Aorta (tissue), 5 donors: ENCODE results near the gene UPK3BL2. TPM values are rescaled to one million over a fixed set of nuclear protein-coding genes. Genes with fewer than 3 reads are reported as not detected.
"Not testable (repeated sequence)": the region's sequence is repeated elsewhere in the genome, so short reads cannot be mapped to it uniquely, and the experiment has no call there.

Source experiments
- ATAC-seq: fragments of 200-7000 bp; cut with Tn5 transposase; one replicate; pipeline ENCODE4 v1.9.1; 2022; ENCODE audit warnings: moderate library complexity; ENCODE audit not compliant: low FRiP score
- DNase-seq, 2 donors: peaks; one replicate each; pipeline ENCODE4 v3.0.0-alpha.2; 2020
- H3K27ac ChIP-seq, 2 donors: one replicate each; pipeline ENCODE4 v1.5.1; 2013; ENCODE audit warnings: low read length in 2 of 2, mild to moderate bottlenecking in 2 of 2, moderate library complexity in 2 of 2, control low read depth in 1 of 2, inconsistent platforms in 1 of 2, low read depth in 1 of 2
- H3K27me3 ChIP-seq, 2 donors: one replicate each; pipeline ENCODE4 v1.6.1; 2013; ENCODE audit warnings: control low read depth in 1 of 2, low read length in 1 of 2, mild to moderate bottlenecking in 1 of 2, moderate library complexity in 1 of 2; ENCODE audit not compliant: insufficient read depth in 2 of 2, control insufficient read depth in 1 of 2
- H3K36me3 ChIP-seq, 2 donors: one replicate each; pipeline ENCODE4 v1.6.1; 2013; ENCODE audit warnings: control low read depth in 1 of 2, low read length in 1 of 2, mild to moderate bottlenecking in 1 of 2; ENCODE audit not compliant: insufficient read depth in 2 of 2, control insufficient read depth in 1 of 2
- H3K4me1 ChIP-seq, 2 donors: one replicate each; pipeline ENCODE4 v1.6.1; 2013; ENCODE audit warnings: low read length in 2 of 2, control low read depth in 1 of 2, mild to moderate bottlenecking in 1 of 2, moderate library complexity in 1 of 2; ENCODE audit not compliant: insufficient read depth in 2 of 2, control insufficient read depth in 1 of 2
- H3K4me3 ChIP-seq, 2 donors: one replicate each; pipeline ENCODE4 v1.5.1; 2013; ENCODE audit warnings: low read length in 2 of 2, control low read depth in 1 of 2, mild to moderate bottlenecking in 1 of 2
- H3K9me3 ChIP-seq: one replicate; pipeline ENCODE4 v1.6.1; 2013; ENCODE audit warnings: mild to moderate bottlenecking, low read length; ENCODE audit not compliant: control insufficient read depth
- WGBS, 2 donors: extraction: QIAGEN DNeasy Blood & Tissue Kit; methylation state at CpG; one replicate each; pipeline ENCODE4 v1.1.7; 2013; 5-methylcytosine and 5-hydroxymethylcytosine counted together
- intact Hi-C, 2 donors: fragments of 100-400 bp; cut with DNase I; formaldehyde crosslinking; loops; one replicate each; pipeline versions ENCODE4 v1.14.2 to v1.15.0; 2022
- polyA plus RNA-seq, 2 donors: library from polyadenylated mRNA; stranded (reverse); fragments of 200-250 nt; gene quantifications; one replicate each; pipeline ENCODE4 v1.2.3, GENCODE V29; 2013
- total RNA-seq, 2 donors: library from RNA; stranded (reverse); fragmentation: NEBNext Ultra II Directional; extraction: Animal tissue kit (Norgen Biotek cat#: 25700); gene quantifications; one replicate each; pipeline ENCODE4 v1.2.1, GENCODE V29; 2021
- donor health status: healthy with polysubstance abuse.
- donor health status: Bipolar disorder and iron deficiency.
- donor health status: DM: no; HTN: no; CAD: no.
- donor health status: DM: no; HTN: no; CAD: no.
- donor health status: DM: yes; HTN: yes; CAD: no.

UPK3BL2 gene
- total and polyA plus RNA-seq, 4 donors: 4.0 to 41.7 (median 23.5) TPM

GRCh38 chr7:102490529-102491075, 52.9 kb downstream of the UPK3BL2 start:
- DNase-seq (peak; percentile 44 to 84), ATAC-seq (peak; percentile 15)
- H3K36me3 ChIP-seq, H3K9me3 ChIP-seq, H3K27ac ChIP-seq, H3K4me1 ChIP-seq, H3K4me3 ChIP-seq, H3K27me3 ChIP-seq, intact Hi-C loops: not testable (repeated sequence)
- WGBS, 2 donors: 85 to 92% methylated on average over 2 to 3 of the region's 12 CpGs

Other genes with a start within 250 kb of the UPK3BL2 start
- not detected for gene SPDYE6, start 187.3 kb downstream of the UPK3BL2 start, total RNA-seq
- under 1 TPM in 1 of 2 donors, not detected in 1; 0.31 TPM for gene SPDYE6, start 187.3 kb downstream of the UPK3BL2 start, polyA plus RNA-seq
- 10 to 100 TPM; 19.0 to 26.0 TPM for gene PRKRIP1, start 147.3 kb downstream of the UPK3BL2 start, total RNA-seq
- 10 to 100 TPM; 14.9 to 66.5 TPM for gene PRKRIP1, start 147.3 kb downstream of the UPK3BL2 start, polyA plus RNA-seq
- 10 to 100 TPM; 17.8 to 25.5 TPM for gene ORAI2, start 110.1 kb downstream of the UPK3BL2 start, total RNA-seq
- 1 to 10 TPM; 3.1 to 7.4 TPM for gene ORAI2, start 110.1 kb downstream of the UPK3BL2 start, polyA plus RNA-seq
- 1 to 10 TPM; 6.1 to 8.7 TPM for gene ALKBH4, start 78.8 kb downstream of the UPK3BL2 start, total RNA-seq
- 10 to 100 TPM in 1 of 2 donors, 1 to 10 TPM in 1; 9.1 to 10.2 TPM for gene ALKBH4, start 78.8 kb downstream of the UPK3BL2 start, polyA plus RNA-seq
- 1 to 10 TPM; 8.6 to 9.4 TPM for gene LRWD1, start 78.7 kb downstream of the UPK3BL2 start, total RNA-seq
- 10 to 100 TPM; 13.4 to 16.5 TPM for gene LRWD1, start 78.7 kb downstream of the UPK3BL2 start, polyA plus RNA-seq
- 10 to 100 TPM; 29.6 to 35.9 TPM for gene POLR2J, start 64.8 kb downstream of the UPK3BL2 start, total RNA-seq
- gene POLR2J, start 64.8 kb downstream of the UPK3BL2 start, polyA plus RNA-seq: 10 to 100 TPM; 90.0 to 92.9 TPM
- 10 to 100 TPM; 44.1 to 81.9 TPM for gene RASA4B, start 25.9 kb downstream of the UPK3BL2 start, total RNA-seq
- gene RASA4B, start 25.9 kb downstream of the UPK3BL2 start, polyA plus RNA-seq: 10 to 100 TPM; 14.4 to 50.9 TPM
- gene SPDYE2, start 7.5 kb upstream of the UPK3BL2 start, total RNA-seq: not detected
- gene SPDYE2, start 7.5 kb upstream of the UPK3BL2 start, polyA plus RNA-seq: not detected
- gene POLR2J3, start 28.9 kb upstream of the UPK3BL2 start, total RNA-seq: 10 to 100 TPM; 27.5 to 69.9 TPM
- 10 to 100 TPM; 35.4 to 64.7 TPM for gene POLR2J3, start 28.9 kb upstream of the UPK3BL2 start, polyA plus RNA-seq
- 100 to 1,000 TPM; 133 to 354 TPM for gene RASA4, start 73.1 kb upstream of the UPK3BL2 start, total RNA-seq
- gene RASA4, start 73.1 kb upstream of the UPK3BL2 start, polyA plus RNA-seq: 10 to 100 TPM; 19.2 to 62.0 TPM
- 10 to 100 TPM in 1 of 2 donors, 1 to 10 TPM in 1; 7.5 to 28.4 TPM for gene UPK3BL1, start 99.1 kb upstream of the UPK3BL2 start, total RNA-seq
- gene UPK3BL1, start 99.1 kb upstream of the UPK3BL2 start, polyA plus RNA-seq: 100 to 1,000 TPM in 1 of 2 donors, 10 to 100 TPM in 1; 21.0 to 142 TPM
- gene SPDYE2B, start 106.6 kb upstream of the UPK3BL2 start, total RNA-seq: not detected
- not detected for gene SPDYE2B, start 106.6 kb upstream of the UPK3BL2 start, polyA plus RNA-seq
- 10 to 100 TPM in 1 of 2 donors, 1 to 10 TPM in 1; 10.0 to 22.1 TPM for gene POLR2J2, start 128.0 kb upstream of the UPK3BL2 start, total RNA-seq
- gene POLR2J2, start 128.0 kb upstream of the UPK3BL2 start, polyA plus RNA-seq: 1 to 10 TPM in 1 of 2 donors, not detected in 1; 4.4 TPM
- gene FAM185A, start 205.3 kb upstream of the UPK3BL2 start, total RNA-seq: 10 to 100 TPM in 1 of 2 donors, 1 to 10 TPM in 1; 6.5 to 12.6 TPM
- 1 to 10 TPM; 3.6 to 6.1 TPM for gene FAM185A, start 205.3 kb upstream of the UPK3BL2 start, polyA plus RNA-seq